GM19025 (cell line): ENCODE measurements around the gene EVA1C.
"Not testable (repeated sequence)": the region's sequence is repeated elsewhere in the genome, so short reads cannot be mapped to it uniquely, and the experiment has no call there.

ENCODE experiments used
- ATAC-seq: cut with Tn5 transposase; IDR thresholded peaks from one replicate; pipeline ENCODE4 v1.9.1; 2021; ENCODE audit warnings: mild to moderate bottlenecking, low read depth, moderate library complexity; ENCODE audit not compliant: unreplicated experiment

Gene EVA1C

DNA sequence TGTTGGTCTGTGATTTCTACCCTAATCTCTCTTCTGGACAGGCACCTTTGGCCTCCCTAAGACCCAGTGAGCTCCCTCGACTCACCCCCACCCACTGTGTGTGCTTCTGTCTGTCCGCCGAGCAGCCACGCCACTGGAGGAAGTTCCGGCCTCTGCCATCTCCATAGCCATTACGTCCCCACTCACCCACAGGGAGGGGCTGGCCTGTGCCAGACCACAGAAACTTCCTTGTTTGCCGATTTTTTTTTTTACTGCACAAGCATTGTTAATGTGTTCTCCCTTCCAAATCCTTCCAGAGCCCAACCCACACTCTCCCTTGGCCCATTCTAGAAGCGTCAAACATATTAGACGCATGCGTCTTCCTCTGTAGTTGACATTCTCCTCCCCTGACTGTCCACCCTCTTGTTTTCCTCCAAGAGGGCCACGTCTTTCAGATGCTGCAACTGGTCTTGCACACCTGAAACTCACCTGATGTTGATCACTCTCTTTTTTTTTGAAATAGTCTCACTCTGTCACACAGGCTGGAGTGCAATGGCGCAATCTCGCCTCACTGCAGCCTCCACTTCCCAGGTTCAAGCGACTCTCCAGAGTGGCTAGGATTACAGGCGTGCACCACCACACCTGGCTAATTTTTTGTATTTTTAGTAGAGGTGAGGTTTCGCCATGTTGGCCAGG lies 72.3 kb downstream of the EVA1C start:
- no peak for ATAC-seq

DNA sequence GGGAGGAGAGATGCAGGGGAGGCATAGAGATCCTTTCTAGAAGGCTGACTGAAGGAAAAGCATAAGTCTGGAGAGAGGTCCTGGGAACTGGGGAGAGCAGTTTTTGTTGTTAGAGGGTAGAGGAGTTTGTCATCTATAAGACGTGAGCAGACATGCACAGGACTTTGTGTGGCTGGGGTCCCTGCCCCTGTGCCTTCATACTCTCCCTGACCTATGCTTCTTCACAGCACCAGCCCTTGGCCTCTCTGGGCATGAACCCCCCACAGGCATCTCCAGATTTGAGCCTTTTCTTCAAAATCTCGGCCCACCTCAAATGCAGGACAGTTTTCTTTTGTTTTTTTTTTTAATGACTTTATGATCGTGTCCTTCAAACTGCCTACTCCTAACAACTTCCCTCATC lies 79.9 kb downstream of the EVA1C start:
- no peak for ATAC-seq

DNA sequence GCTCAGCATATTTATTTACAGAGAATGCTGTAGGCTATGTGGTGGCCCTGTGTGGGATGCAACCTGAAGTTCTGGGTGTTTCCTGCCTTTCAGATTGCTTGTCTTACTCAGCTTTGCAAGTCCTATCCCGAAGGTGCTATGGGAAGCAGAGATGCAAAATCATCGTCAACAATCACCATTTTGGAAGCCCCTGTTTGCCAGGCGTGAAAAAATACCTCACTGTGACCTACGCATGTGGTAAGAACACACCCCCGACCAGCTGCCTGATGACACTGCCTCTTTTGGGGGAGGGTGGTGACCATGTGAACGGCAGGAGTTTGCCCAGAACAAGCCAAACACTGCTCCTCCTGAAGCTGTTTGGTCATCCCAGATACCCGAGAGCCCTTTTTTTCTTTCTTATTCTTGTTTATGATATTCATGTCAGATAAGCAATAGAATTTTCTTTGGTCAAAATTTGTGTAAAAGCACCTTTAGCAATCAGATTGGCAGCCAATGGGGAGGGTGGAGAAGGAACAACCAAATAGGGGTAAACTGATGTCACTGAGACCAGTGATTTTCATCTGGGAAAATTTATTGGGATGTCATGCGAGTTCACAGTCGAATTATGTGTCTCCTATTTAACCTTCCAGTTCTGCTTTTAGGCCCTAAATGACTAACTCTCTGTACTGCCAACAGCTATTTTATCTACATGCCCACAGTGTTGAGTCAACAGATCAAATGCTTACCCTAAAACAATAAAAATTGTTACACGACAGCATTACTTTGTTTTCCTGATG lies 82.6 kb downstream of the EVA1C start:
- ATAC-seq: no peak

DNA sequence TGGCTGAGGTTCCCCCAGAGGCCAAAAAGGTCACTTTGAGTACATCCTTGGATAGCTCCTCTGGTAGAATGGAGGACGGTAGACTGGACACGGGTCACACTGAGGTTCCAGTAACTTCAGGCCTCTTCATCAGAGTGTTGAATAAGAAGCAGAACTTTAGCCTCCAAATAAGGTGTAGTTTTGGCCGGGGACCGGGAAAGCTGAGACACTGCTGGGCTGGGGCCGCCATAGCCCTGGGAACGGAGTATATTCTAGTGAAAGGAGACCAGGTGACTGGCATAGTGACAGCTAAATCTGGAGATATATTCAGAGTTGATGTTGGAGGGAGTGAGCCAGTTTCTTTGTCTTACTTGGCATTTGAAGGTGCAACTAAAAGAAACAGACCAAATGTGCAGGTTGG lies 84.1 kb downstream of the EVA1C start:
- ATAC-seq: no peak

DNA sequence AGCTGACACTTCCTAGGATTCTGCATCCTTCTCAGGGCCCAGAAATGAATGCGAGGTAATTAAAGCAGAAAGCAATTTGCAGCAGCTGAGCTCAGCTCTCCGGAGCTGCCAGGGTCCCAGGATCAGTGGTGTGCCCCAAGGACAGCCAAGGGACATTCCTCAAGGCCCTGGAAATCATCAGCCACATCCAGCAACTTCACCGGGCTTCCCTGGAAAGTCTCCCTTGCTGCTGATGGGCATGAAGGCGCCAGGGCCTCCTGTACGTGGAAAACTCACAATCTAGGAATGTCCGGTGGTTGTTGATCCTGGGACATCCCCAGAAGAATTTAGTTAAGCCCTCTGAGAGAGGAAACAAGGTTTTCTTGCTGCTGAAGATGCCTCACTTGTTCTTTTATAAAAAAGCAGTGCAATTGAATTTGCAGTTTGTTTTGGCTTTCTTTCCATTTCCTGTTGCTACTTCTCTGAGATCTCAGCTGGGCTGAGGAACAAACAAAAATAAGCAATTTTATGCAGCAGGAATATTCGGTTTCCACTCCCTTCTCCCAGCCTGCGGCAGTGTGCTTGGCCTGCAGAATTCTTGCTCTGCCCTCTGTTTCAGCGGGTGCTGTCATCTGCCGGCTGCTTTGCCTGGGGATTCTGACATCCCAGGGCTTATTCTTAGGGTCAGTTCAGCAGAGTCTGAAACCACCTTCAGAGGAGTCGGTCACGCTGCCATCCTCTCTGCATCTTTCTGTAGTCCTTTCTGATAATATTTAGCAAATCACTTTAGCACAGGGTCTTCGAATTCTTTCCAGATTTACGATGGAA lies 86.9 kb downstream of the EVA1C start:
- ATAC-seq: no peak

DNA sequence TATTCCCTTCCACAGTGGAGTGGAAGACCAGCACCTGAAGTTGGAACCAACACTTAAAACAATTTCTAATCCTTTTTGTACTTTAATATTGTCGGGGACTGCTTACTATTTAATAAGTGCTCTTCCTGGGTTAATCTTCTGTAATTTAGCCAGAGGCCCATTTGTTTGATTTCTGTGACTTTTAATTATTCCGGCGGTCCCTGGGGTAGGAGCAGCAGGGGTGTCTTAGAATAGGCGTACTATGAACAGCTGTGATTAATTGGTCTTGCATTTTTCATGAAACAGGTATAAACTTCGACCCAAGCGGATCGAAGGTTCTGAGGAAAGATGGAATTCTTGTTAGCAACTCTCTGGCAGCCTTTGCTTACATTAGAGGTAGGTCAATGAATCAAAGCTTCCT lies 91.1 kb downstream of the EVA1C start:
- not testable (repeated sequence) for ATAC-seq

DNA sequence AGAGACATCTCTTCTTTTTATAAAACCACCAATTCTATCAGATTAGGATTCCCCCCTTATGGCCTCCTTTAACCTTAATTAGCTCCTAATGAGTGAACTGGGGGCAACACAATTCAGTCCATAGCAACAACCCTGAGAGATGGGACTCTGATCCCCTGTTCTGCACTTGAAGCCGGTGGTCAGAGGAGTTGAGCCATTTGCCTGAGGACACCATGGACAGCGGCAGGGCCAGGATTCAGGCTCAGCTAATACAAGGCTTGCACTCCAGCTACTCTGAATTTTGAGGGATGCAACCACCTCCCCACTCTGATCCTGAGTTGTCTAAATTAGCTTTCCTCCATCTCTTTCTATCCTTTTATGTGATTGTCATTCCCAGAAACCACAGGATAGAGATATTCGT lies 93.3 kb downstream of the EVA1C start:
- ATAC-seq: not testable (repeated sequence)

DNA sequence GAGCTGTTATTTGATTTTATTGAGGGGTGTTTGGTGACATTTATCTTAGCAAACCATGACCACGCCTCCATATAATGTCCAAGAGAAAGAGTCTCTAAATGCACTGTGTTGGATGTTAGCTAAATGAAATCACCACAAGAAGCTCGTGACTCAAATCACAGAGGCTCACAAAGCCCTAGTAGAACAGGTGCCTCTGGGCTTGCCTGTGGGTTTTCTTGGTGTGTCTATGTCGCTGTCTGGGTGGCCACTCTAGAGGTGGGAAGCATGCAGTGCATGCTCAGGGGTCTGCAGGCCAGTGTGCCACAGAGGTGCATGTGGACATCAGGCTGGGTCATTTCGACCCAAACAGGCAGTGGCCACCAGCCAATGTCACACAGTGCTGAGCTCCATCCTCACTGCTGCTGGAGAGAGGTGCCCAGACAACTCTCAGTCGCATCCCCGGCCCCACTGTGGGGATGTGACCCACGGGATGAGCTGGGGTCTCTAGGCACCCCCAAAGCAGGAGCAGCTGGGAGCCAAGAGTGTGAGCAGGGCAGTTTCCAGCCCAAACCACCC lies 94.0 kb downstream of the EVA1C start:
- ATAC-seq: not testable (repeated sequence)

DNA sequence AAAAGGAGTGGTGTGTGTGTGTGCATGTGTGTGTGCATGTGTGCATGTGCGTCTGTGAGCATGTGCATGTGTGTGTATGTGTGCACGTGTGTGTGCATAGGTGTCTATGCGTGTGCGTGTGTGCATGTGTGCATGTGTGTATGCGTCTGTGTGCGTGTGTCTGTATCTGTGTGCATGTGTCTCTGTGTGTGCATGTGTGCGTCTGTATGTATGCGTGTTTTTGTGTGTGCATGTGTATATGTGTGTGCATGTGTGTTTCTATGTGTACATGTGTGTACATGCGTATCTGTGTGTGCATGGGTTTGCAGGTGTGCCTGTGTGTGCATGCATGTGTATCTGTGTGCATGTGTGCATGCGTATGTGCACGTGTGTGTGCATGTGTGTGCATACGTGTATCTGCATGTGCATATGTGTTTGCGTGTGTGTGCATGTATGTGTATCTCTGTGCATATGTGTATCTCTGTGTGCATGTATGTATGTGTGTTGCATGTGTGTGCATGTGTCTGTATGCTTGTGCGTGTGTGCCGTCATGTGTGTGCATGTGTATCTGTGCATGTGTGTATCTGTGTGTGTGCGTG lies 94.9 kb downstream of the EVA1C start:
- no peak for ATAC-seq

DNA sequence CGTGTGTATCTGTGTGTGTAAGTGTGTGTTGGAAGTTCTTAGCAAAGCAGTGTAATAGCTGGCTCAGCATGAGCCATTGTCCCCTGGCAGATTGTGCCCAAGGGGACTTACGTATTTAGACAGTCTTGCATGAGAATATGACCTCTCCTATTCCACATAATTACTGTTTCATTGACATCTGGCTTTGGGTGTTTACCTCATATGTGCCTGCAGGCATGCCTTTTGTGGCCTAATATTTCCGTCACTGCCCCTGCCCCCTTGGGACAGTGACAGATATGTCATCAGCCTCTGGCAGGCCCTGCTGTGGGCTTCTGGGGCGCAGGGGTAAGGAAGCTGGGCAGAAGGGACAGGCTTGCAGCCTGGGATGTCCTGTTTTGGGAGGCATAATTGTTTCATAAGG lies 95.5 kb downstream of the EVA1C start:
- ATAC-seq: not testable (repeated sequence)

DNA sequence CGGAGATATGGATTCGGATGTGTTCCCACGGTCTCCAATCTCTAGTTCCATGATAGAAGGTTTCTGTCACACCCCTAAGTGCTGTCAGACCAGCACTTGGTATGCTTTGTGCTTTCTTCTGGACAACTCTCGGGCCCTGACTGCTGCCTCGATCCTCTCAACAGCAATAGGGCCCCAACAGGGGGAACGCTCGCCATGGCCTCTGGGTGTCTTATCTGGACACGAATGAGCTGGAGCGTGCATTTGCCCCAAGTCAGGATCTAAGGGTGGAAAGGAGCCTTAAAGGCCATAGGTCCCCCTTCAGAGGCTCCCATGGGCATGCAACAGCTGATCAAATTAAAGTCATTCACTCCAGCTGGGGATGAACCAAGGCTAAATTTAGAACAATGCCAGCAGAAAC lies 96.1 kb downstream of the EVA1C start:
- no peak for ATAC-seq

DNA sequence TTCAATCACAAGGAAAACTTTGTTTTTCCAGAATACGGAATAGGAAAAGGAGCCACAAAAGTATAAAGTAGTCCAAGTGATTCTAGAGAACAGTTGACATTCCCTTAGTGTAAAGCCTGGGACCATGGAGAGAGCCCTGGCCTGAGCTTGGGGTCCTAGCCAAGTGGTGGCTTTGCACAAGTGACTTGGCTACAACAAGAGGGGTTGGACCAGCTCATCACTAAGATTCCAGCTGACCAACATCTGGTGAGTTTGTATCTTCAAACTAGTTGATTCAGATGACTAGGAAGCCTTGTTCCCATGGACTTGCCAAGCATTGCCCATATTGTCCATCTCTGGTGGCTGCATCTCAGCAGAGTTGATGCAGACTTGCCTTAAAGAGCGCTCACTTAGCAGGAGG lies 96.5 kb downstream of the EVA1C start:
- ATAC-seq: not testable (repeated sequence)

DNA sequence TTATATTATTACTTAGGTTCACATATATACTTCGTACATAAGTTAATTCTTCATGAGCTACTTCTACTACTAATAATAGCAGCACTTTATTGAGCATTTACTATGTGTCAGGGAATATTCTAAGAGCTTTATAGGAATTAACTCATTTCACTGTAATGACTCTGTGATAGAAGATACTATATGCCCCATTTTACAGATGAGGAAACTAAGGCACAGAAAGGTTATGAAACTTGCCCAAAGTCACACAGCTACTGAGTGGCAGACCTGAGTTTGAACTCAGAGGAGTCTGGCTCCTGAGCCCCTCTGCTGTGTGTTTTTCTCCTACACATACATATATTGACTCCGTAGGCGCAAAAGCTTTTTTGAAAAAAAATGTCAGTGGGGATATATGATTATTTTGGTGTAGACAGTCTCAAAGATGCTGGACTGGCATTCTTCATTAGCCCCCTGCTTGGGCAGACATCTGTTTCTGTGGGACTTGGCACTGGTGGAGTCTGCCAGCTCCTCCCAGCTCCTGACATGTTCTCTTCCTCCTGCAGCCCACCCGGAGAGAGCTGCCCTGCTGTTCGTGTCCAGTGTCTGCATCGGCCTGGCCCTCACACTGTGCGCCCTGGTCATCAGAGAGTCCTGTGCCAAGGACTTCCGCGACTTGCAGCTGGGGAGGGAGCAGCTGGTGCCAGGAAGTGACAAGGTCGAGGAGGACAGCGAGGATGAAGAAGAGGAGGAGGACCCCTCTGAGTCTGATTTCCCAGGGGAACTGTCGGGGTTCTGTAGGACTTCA lies 102.0 kb downstream of the EVA1C start:
- no peak for ATAC-seq

DNA sequence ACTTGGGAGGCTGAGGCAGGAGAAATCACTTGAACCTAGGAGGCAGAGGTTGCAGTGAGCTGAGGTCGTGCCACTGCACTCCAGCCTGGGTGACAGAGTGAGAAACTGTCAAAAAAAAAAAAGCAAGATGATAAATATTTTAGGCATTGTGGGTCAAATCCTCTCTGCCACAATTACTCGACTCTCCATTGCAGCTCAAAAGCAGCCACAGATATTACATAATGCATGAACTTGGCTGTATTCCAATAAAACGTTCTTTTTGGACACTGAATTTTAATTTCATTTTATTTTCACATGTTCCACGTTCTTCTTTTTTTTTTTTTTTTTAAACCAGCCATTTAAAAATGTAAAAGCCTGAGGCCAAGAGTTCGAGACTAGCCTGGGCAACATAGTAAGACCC lies 103.4 kb downstream of the EVA1C start:
- no peak for ATAC-seq

DNA sequence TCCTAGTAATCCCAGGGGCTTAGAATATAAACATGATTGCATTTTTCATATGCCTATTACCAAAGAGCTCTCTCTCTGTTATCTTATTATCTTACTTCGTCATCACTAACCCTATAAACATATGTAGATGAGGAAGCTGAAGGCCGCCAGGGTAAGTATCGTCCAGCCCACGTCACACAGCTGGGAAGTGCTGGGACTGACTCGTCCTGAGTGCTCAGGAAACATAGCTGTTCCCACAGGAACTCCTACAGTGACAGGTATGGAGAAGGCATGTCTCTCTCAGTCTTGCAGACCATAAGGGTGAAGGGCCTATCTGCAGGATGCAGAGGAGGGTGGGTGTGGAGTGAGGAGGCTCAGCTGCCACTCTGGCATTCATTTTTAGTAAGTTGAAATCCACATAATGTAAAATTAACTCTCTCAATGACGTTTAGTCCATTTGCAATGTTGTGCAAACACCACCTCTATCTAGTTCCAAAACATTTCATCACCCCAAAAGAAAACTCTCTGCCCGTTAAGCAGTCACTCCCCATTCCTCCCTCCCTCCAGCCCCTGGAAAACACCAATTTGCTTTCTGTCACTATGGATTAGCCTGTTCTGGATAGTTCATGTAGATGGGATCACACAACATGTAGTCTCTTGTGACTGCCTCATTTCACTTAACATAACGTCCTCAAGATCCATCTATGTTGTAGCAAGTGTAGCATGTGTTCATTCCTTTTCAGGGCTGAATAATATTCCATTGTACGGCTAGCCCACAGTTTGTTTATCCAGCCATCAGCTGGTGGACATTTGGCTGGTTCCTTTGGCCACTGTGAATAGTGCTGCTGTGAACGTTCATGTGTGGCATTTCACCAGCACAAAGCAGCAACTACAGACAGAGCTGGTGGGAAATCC lies 104.5 kb downstream of the EVA1C start:
- ATAC-seq: no peak

DNA sequence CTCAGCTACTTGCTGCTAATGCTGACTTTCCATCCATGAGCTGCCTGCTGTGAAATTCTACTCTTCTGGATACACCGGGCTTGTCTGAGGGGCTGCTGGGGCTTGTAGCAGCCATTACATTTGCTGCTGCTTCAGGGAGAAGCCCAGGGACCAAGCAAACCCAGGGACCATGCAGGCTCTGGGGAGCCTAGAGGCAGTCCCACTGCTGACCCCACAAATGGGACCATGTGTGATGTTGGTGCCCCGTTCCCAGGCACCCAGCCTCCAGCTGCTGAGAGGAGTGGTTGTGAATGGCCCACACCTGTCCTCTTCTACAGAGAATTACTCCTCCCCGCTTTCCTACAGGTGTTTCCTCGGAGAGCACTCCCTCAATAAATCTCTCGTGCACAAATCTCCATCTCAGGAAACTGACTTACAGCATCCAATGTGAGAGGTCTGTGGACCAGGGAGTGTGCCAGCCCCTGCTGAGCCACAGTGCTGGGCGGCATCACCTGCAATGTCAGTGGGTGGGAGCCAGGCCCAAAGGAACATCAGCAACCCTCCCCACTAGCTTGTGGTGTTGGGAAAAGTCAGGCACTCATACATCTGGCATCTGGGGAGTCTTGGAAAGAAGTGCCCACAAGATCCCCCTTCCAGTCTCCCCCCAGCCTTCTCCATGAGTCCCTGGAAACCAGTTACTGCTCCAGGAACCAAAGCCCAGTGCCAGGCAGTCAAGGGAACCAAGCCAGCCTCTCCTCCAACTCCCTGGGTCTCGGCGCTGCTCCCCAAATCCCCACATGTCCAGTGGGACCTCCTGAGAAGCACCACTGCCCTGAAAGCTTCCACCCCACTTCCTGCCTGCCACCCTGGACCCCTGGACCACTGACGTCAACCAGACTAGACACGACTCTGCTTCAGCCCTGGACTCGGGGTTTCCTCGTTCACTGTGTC lies 107.7 kb downstream of the EVA1C start:
- ATAC-seq: no peak

DNA sequence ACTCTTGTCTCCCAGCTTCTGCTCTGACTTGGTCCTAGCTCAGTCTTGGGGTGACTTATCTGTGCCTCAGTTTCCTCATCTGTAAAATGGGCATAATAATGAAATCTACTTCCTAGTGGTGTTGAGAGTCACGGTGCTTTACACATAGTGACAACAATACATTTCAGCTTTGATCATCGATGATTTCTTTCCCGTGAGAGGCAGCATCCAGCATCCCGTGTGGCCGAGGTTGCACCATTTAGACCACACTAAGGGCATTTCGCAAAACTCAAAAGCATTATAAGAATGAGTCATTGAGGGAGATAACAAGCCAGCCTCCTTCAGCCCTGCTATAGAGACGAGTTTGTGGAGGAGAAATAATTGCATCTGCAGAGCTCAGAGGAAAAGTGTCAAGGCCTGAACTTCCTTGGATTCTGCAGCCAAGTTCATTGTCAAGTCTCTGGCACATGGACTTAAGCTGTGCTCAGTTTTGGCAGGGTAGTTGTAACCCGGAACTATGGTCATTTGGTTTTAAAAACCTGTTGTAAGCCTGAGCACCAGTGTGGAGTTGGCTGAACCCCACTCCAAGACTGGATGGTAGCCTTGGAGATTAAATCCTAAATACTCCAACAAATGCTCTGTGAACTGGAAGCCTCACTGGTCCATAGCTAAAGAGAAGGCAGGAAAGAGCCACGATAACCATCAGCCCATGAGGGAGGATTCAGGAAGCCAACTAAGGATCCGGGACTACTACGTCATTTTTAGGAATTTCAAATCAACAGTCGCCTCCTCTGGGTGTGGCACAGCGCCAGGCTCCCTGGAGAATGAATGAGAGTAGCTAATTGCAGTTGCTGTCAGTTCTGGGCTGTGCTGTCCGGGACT lies 108.6 kb downstream of the EVA1C start:
- no peak for ATAC-seq
